HEK293T (cell line): ENCODE data around the gene TGDS.
A peak's percentile ranks its signal among the peaks of the same experiment; 100 is the strongest.

Experiments
- CTCF ChIA-PET: fragments of 350-600 bp; formaldehyde crosslinking; extraction: SDS; loops from one replicate; lab custom pipeline; 2021; ENCODE audit warnings: antibody characterized with exemption, inconsistent platforms; lab: Yijun Ruan, JAX
- POLR2A ChIA-PET: fragments of 350-600 bp; formaldehyde crosslinking; extraction: SDS; loops from one replicate; lab custom pipeline; 2020; ENCODE audit warnings: antibody characterized with exemption, inconsistent platforms; lab: Yijun Ruan, JAX
- DNase-seq: peaks from one replicate; pipeline ENCODE4 v3.0.0; 2012; ENCODE audit warnings: mixed read lengths; ENCODE audit errors: extremely low spot score
- ARNT ChIP-seq: fragments of 450-650 bp; IDR thresholded peaks from 2 replicates; pipeline ENCODE4 v1.6.1; 2017; ENCODE audit warnings: mild to moderate bottlenecking
- BHLHE40 ChIP-seq: fragments of 450-650 bp; IDR thresholded peaks from 2 replicates; pipeline ENCODE4 v1.6.1; 2016; ENCODE audit warnings: mild to moderate bottlenecking, moderate library complexity, borderline replicate concordance
- CTBP1 ChIP-seq: fragments of 450-650 bp; IDR thresholded peaks from 2 replicates; pipeline ENCODE4 v1.6.1; 2016; ENCODE audit warnings: borderline replicate concordance
- ELF4 ChIP-seq: fragments of 450-650 bp; IDR thresholded peaks from 2 replicates; pipeline ENCODE4 v1.6.1; 2017; ENCODE audit warnings: antibody characterized with exemption
- FOXA1 ChIP-seq: fragments of 450-650 bp; IDR thresholded peaks from 2 replicates; pipeline ENCODE4 v1.6.1; 2016; ENCODE audit warnings: mild to moderate bottlenecking
- FOXK2 ChIP-seq: fragments of 450-650 bp; IDR thresholded peaks from 2 replicates; pipeline ENCODE4 v1.6.1; 2016; ENCODE audit warnings: mild to moderate bottlenecking
- FOXM1 ChIP-seq: fragments of 450-650 bp; IDR thresholded peaks from 2 replicates; pipeline ENCODE4 v1.6.1; 2017; ENCODE audit warnings: mild to moderate bottlenecking, borderline replicate concordance
- HDGF ChIP-seq: fragments of 450-650 bp; IDR thresholded peaks from 2 replicates; pipeline ENCODE4 v1.6.1; 2017; ENCODE audit warnings: antibody characterized with exemption, borderline replicate concordance
- L3MBTL2 ChIP-seq: fragments of 450-650 bp; conservative IDR thresholded peaks from 2 replicates; pipeline ENCODE4 v1.6.1; 2016; ENCODE audit warnings: mild to moderate bottlenecking
- LEF1 ChIP-seq: fragments of 450-650 bp; IDR thresholded peaks from 2 replicates; pipeline ENCODE4 v1.6.1; 2017; ENCODE audit warnings: mild to moderate bottlenecking, borderline replicate concordance
- NFRKB ChIP-seq: fragments of 450-650 bp; IDR thresholded peaks from 2 replicates; pipeline ENCODE4 v1.6.1; 2016; ENCODE audit warnings: mild to moderate bottlenecking, moderate library complexity
- PKNOX1 ChIP-seq: fragments of 450-650 bp; IDR thresholded peaks from 2 replicates; pipeline ENCODE4 v1.6.1; 2016
- SP1 ChIP-seq: fragments of 450-650 bp; IDR thresholded peaks from 2 replicates; pipeline ENCODE4 v1.6.1; 2017
- SUZ12 ChIP-seq: fragments of 450-650 bp; IDR thresholded peaks from 2 replicates; pipeline ENCODE4 v1.6.1; 2016; ENCODE audit warnings: mild to moderate bottlenecking
- TARDBP ChIP-seq: fragments of 450-650 bp; IDR thresholded peaks from 2 replicates; pipeline ENCODE4 v1.6.1; 2016
- ZNF384 ChIP-seq: fragments of 450-650 bp; IDR thresholded peaks from 2 replicates; pipeline ENCODE4 v1.6.1; 2016

TGDS gene

GRCh38 chr13:94595001-94595949 is 677 bp downstream of the TGDS start:
- peak; percentile 68 for DNase-seq
- CTCF ChIA-PET = interaction anchor here (0.9 to 1.4 kb wide), 4 partner anchors 9 to 161 kb away, joined by 3 to 6 read pairs (median 4); no protein-coding TSS in a partner anchor

GRCh38 chr13:94590744-94591143 is 5.2 kb downstream of the TGDS start:
- DNase-seq = no peak
- ChIA-PET CTCF (no interaction called here), POLR2A (interaction anchor here (1.4 kb wide), 1 partner anchor 41 kb away, joined by 8 read pairs; no protein-coding TSS in a partner anchor)
- TF ChIP-seq SUZ12 (no peak), FOXA1 (no peak), LEF1 (no peak), ZNF384 (no peak)

More at GRCh38 chr13:94595001-94595949, 677 bp downstream of the TGDS start:
- TF ChIP-seq FOXM1 (no peak), NFRKB (no peak)
- POLR2A ChIA-PET = interaction anchor here (0.8 to 2.6 kb wide), 32 partner anchors 9 to 1876 kb away, joined by 3 to 66 read pairs (median 6); no protein-coding TSS in a partner anchor

GRCh38 chr13:94588541-94588940 is 7.4 kb downstream of the TGDS start:
- CTCF ChIA-PET = no interaction called here
- POLR2A ChIA-PET = no interaction called here
- no peak for DNase-seq
- TF ChIP-seq L3MBTL2 = no peak
- no peak for TF ChIP-seq ZNF384
- no peak for TF ChIP-seq LEF1
- no peak for TF ChIP-seq PKNOX1
- no peak for TF ChIP-seq HDGF
- no peak for TF ChIP-seq ARNT
- no peak for TF ChIP-seq ELF4
- TF ChIP-seq CTBP1 = no peak
- no peak for TF ChIP-seq TARDBP
- TF ChIP-seq BHLHE40 = no peak
- TF ChIP-seq SP1 = no peak
- TF ChIP-seq NFRKB = no peak
- TF ChIP-seq FOXM1 = no peak
- TF ChIP-seq SUZ12 = no peak
- TF ChIP-seq FOXK2 = no peak
- no peak for TF ChIP-seq FOXA1

GRCh38 chr13:94586371-94586770 is 9.6 kb downstream of the TGDS start:
- POLR2A ChIA-PET = interaction anchor here (1.3 to 2.7 kb wide), 2 partner anchors 10 to 37 kb away, joined by 5 to 14 read pairs; partner anchors contain the start of gene TGDS
- CTCF ChIA-PET = interaction anchor here (1.5 to 1.6 kb wide), 2 partner anchors 10 to 19 kb away, joined by 3 to 6 read pairs; partner anchors contain the start of gene TGDS
- TF ChIP-seq NFRKB = no peak
- DNase-seq = no peak

GRCh38 chr13:94585543-94586101 is 10.3 kb downstream of the TGDS start:
- TF ChIP-seq ELF4 = no peak
- no peak for TF ChIP-seq NFRKB
- no peak for TF ChIP-seq FOXM1
- no peak for TF ChIP-seq FOXK2
- no peak for TF ChIP-seq TARDBP
- no peak for TF ChIP-seq SP1
- no peak for TF ChIP-seq CTBP1
- no peak for TF ChIP-seq ZNF384
- TF ChIP-seq FOXA1 = no peak
- TF ChIP-seq ARNT = no peak
- no peak for TF ChIP-seq SUZ12
- no peak for TF ChIP-seq BHLHE40
- no peak for TF ChIP-seq L3MBTL2
- no peak for DNase-seq
- POLR2A ChIA-PET = interaction anchor here (2.7 kb wide), 1 partner anchor 10 kb away, joined by 14 read pairs; the partner anchor contains the start of gene TGDS
- CTCF ChIA-PET = interaction anchor here (1.5 to 1.6 kb wide), 2 partner anchors 10 to 19 kb away, joined by 3 to 6 read pairs; partner anchors contain the start of gene TGDS

- CTCF ChIA-PET = no interaction called here
- no peak for TF ChIP-seq ELF4
- no peak for TF ChIP-seq BHLHE40
- TF ChIP-seq L3MBTL2 = no peak
- no peak for TF ChIP-seq NFRKB
- TF ChIP-seq ZNF384 = no peak
- no peak for TF ChIP-seq LEF1
- no peak for TF ChIP-seq FOXM1
- no peak for TF ChIP-seq PKNOX1
- no peak for TF ChIP-seq CTBP1
- TF ChIP-seq FOXA1 = no peak
- no peak for TF ChIP-seq SUZ12
- no peak for TF ChIP-seq FOXK2
- TF ChIP-seq SP1 = no peak
- no peak for DNase-seq
- POLR2A ChIA-PET = no interaction called here
Observed at GRCh38 chr13:94583926-94584325, 12.0 kb downstream of the TGDS start.
